ENCODE measurements around the gene ZNF174. TPM values are rescaled to one million over a fixed set of nuclear protein-coding genes. Genes with fewer than 3 reads are reported as not detected.

ZNF174 gene
- total and polyA plus RNA-seq, 4 donors = 3.8 to 4.6 (median 4.1) TPM

- TF ChIP-seq ATF3 (IDR thresholded peaks at IDR 0.05) (no peak), FOXA1 (IDR thresholded peaks at IDR 0.05) (no peak), RXRA (IDR thresholded peaks at IDR 0.05) (no peak), HNF4G (IDR thresholded peaks at IDR 0.05) (no peak), GABPA (IDR thresholded peaks at IDR 0.05 in 1 of 2, conservative IDR thresholded peaks at IDR 0.05 in 1 of 2) (no peak)
Measured at GRCh38 chr16:3362931-3363330, 38.1 kb upstream of the ZNF174 start (continued).

GRCh38 chr16:3363793-3364192, 37.2 kb upstream of the ZNF174 start:
- Histone ChIP-seq H3K9ac (ENCODE audit: low read depth in 1 of 2, low read length in 2 of 2) (no peak overlapping the region), H3K9me3 (ENCODE audit: control insufficient read depth in 4 of 4, low read length in 3 of 4) (peaks cover 11 to 24% (median 22%) of the 10 kb centered on the region in 4 donors), H3K4me3 (ENCODE audit: low read depth in 1 of 3, low read length in 3 of 3) (no peak overlapping the region), H3K27me3 (ENCODE audit: control insufficient read depth in 4 of 4, insufficient read depth in 4 of 4, low read length in 3 of 4) (peaks cover 0 to 3% (median 0%) of the 10 kb centered on the region in 4 donors), H3K4me1 (ENCODE audit: control insufficient read depth in 4 of 4, insufficient read depth in 4 of 4, low read length in 3 of 4) (peaks cover 0 to 3% (median 0%) of the 10 kb centered on the region in 4 donors), H3K36me3 (ENCODE audit: control insufficient read depth in 4 of 4, insufficient read depth in 3 of 4, low read depth in 1 of 4, low read length in 3 of 4) (no peaks in the 10 kb centered on the region), H3K27ac (ENCODE audit: low read depth in 1 of 2, low read length in 2 of 2) (no peak overlapping the region)
- 89% methylated on average over 7 of the region's 7 CpGs for WGBS
- no peak for TF ChIP-seq ATF3 (IDR thresholded peaks at IDR 0.05)
- no peak for TF ChIP-seq RXRA (IDR thresholded peaks at IDR 0.05)
- no peak for TF ChIP-seq EGR1 (IDR thresholded peaks at IDR 0.05; ENCODE audit: low read depth in 2 of 2)
- no peak for TF ChIP-seq JUND (IDR thresholded peaks at IDR 0.05)
- DNase-seq (ENCODE audit: low spot score) = no peak

- peaks cover 0 to 3% (median 0%) of the 10 kb centered on the region in 4 donors for H3K4me1 ChIP-seq (ENCODE audit: control insufficient read depth in 4 of 4, insufficient read depth in 4 of 4, low read length in 3 of 4)
Measured at GRCh38 chr16:3364774-3365427, 36.1 kb upstream of the ZNF174 start.

More at GRCh38 chr16:3364774-3365427, 36.1 kb upstream of the ZNF174 start:
- H3K27me3 ChIP-seq (ENCODE audit: control insufficient read depth in 4 of 4, insufficient read depth in 4 of 4, low read length in 3 of 4) = peaks cover 0 to 3% (median 0%) of the 10 kb centered on the region in 4 donors
- WGBS = 19% methylated on average over 42 of the region's 42 CpGs
- TF ChIP-seq HNF4A (conservative IDR thresholded peaks at IDR 0.05) = no peak
- no peak for TF ChIP-seq HNF4G (IDR thresholded peaks at IDR 0.05)
- no peak for TF ChIP-seq RAD21 (IDR thresholded peaks at IDR 0.05)
- TF ChIP-seq MAX (IDR thresholded peaks at IDR 0.05) = peak; percentile 31
- TF ChIP-seq GABPA (IDR thresholded peaks at IDR 0.05 in 1 of 2, conservative IDR thresholded peaks at IDR 0.05 in 1 of 2) = peak; percentile 83 to 96
- no peak for TF ChIP-seq NR2F2 (IDR thresholded peaks at IDR 0.05)
- TF ChIP-seq ZBTB33 (IDR thresholded peaks at IDR 0.05) = peak; percentile 80
- DNase-seq (ENCODE audit: low spot score) = peak; percentile 76
- H3K36me3 ChIP-seq (ENCODE audit: control insufficient read depth in 4 of 4, insufficient read depth in 3 of 4, low read depth in 1 of 4, low read length in 3 of 4) = no peaks in the 10 kb centered on the region
- H3K4me3 ChIP-seq (ENCODE audit: low read depth in 1 of 3, low read length in 3 of 3) = peak overlapping the region; percentile 41 to 81 (median 71)
- peak overlapping the region; percentile 45 to 48 for H3K27ac ChIP-seq (ENCODE audit: low read depth in 1 of 2, low read length in 2 of 2)
- H3K9me3 ChIP-seq (ENCODE audit: control insufficient read depth in 4 of 4, low read length in 3 of 4) = peaks cover 12 to 26% (median 24%) of the 10 kb centered on the region in 4 donors
- no peak overlapping the region for H3K9ac ChIP-seq (ENCODE audit: low read depth in 1 of 2, low read length in 2 of 2)

All from liver (tissue), 9 donors.